ENCODE data around the gene SYNE1.
"Not testable (repeated sequence)": the region's sequence is repeated elsewhere in the genome, so short reads cannot be mapped to it uniquely, and the experiment has no call there.

Gene SYNE1

DNA sequence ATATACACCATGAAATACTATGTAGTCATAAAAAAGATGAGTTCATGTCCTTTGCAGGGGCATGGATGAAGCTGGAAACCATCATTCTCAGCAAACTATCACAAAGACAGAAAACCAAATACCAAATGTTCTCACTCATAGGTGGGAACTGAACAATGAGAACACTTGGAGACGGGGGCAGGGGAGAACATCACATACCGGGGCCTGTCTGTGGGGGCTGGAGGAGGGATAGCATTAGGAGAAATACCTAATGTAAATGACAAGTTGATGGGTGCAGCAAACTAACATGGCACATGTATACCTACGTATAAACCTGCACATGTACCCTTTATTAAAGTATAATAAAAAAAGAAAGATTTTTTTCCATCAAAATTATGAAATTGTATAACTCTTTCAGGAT is 22.4 kb downstream of the SYNE1 start:
- DNase-seq (ENCODE audit: low read depth, low spot score) = not testable (repeated sequence)

DNA sequence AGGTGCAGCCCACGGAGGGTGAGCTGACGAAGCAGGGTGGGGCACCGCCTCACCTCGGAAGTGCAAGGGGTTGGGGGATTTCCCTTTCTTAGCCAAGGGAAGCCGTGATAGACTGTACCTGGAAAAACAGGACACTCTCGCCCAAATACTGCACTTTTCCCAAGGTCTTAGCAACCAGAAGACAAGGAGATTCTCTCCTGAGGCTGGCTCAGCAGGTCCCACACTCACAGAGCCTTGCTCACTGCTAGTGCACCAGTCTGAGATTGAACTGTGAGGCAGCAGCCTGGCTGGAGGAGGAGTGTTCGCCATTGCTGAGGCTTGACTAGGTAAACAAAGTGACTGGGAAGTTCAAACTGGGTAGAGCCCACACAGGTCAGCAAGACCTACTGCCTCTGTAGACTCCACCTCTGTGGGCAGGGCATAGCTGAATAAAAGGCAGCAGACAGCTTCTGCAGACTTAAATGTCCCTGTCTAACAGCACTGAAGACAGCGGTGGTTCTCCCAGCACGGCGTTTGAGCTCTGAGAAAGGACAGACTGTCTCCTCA is 28.0 kb downstream of the SYNE1 start:
- no peak for DNase-seq (ENCODE audit: low read depth, low spot score)

DNA sequence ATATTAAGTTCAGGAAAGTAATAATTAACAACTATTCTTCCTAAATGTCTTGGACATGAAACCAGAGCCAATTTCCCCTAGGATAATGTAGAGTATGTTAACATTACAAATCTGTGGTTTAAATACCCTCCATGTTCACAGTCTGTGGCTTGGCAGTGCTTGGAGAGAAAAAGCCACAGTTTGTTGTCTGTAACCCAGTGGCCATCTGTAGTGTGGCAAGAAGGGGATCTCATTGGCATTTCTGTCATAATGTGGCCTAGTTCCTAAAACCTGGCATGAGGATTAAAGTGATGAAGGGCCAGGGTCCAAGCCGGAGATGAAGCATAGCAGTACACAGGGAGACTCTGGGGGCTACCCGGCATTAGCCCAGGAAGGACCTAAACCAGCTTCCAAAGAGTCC is 31.2 kb downstream of the SYNE1 start:
- DNase-seq (ENCODE audit: low read depth, low spot score) = no peak

DNA sequence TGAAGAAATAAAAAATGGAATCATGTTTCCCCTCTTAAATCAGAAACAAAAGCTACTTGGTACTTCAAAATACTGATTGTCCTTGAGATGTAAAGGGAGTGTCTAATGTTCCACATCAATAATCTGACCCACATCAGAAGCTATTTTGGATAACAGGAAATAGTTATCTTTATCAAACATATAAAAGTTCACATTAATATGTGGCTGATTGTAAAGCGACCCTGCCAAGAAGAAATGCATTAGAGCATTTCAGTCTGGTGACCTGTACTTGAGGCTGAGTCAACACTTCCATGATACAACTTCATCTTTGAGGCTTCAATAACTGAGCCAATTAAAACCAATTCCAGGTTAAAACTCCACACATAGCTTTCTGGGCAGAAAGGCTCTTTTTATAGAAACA is 31.8 kb downstream of the SYNE1 start:
- no peak for DNase-seq (ENCODE audit: low read depth, low spot score)

DNA sequence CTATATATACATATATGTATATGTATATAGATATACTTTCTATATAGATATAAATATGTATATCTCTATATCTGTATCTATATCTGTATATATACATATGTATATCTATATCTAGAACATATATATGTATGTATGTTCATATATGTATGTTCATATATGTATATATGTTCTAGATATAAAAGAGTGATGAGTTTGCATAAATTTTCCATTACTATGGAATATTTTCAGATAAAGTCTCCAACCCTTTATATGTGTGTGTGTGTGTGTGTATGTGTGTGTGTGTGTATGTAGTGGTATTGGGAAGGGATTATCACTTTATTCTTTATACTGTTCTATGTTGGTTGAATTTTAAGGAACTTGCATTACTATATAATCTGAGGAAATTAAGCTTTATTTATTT is 33.3 kb downstream of the SYNE1 start:
- DNase-seq (ENCODE audit: low read depth, low spot score) = no peak

DNA sequence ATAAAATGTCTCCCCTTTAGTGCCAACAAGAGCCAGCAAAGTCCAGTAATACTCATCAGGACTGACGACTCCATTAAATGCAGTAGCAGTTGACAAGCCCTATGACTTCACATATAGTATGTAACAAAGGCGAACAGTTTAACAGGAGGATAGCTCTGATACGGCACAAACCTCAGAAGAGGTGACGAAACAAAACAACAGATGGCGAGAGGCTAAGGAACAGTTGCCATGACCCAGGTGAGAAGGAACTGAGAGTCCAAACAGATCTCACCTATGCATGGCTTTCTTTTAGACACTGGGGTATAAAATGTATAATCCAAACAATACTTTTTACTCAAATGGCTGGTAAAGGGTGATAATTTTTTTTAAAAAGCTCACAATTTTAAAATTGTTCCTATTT is 37.1 kb downstream of the SYNE1 start:
- no peak for DNase-seq (ENCODE audit: low read depth, low spot score)

DNA sequence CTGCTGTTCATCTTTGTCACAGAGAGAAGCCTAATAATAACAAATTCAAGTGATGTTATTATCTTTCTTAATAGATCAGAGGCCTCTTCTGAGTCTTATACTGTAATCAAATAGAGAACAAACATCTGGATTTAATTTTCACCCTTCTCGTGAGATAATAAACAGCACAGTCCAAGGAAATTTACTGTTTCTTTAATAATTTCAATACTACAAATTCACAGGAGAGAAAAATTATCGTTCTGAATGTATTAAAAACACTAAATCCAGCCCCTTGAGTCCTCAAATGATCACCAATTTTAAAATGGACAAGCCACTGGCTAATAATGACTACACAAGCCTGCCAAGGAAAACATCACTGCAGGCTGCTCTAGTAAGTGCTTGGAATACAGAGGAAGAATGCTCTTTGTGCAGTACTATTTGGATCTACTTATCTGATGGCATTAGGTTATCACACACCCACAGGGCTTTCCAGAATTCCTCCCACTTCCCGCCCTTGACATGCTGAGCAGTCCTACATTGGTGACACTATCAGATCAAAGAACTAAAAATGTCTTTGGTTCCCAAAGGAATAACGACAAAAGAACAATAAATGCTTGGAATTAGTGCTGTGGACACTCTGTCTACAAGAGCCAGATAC is 38.1 kb downstream of the SYNE1 start:
- peak; percentile 31 for DNase-seq (ENCODE audit: low read depth, low spot score)

DNA sequence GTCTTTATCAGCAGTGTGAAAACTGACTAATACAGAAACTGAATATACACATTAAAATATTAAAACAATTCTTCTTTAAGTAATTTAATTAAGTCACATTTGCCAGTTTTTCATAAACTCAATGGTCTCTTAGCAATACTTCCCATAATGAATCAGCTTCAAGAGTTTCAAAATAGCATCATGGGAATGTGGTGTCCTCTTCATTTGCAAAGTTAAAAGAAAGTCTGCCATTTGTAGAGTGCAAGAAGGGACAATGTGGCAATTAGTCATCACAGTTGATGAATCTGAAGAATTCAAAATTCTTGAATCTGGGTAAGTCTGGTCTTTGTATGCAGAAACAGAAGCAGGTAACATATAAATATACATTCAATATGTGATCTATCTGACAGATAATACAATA is 38.7 kb downstream of the SYNE1 start:
- DNase-seq (ENCODE audit: low read depth, low spot score) = no peak

DNA sequence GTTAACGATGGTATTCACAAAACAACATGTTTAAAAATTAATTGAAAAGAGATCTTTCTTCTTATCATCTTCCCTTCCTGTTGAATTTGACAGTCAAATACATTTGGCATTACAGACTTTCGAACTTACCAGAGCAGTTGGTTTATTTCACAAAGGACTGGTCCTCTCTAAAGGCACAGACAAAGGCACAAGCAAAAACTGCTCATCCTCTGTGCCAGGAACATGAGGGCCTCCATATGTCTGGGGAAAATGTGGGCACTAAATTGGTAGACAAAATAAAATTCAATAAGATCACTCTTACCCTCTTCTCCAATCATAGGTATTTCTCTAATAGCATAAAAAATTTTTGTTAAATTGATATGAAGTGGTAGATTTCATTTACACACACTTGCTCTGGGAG is 40.4 kb downstream of the SYNE1 start:
- no peak for DNase-seq (ENCODE audit: low read depth, low spot score)

DNA sequence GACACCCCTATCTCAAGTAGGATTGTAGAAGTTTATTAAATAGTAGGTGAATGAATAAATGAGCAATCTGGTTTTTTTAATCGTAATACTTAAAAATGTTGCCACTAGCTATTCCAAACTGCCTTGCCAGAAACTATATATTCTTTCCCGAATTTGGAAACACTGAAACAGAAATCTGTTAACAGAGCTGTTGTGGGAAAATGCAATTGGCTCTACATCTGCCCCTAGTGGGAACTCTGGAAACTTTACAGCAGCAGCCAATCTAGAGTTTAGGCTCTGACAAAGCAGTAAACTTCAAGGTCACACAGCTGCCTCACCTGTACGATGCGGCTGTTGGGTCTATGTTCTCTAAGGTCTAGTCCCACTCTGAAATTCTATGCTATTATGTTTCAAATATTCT is 41.7 kb downstream of the SYNE1 start:
- no peak for DNase-seq (ENCODE audit: low read depth, low spot score)

DNA sequence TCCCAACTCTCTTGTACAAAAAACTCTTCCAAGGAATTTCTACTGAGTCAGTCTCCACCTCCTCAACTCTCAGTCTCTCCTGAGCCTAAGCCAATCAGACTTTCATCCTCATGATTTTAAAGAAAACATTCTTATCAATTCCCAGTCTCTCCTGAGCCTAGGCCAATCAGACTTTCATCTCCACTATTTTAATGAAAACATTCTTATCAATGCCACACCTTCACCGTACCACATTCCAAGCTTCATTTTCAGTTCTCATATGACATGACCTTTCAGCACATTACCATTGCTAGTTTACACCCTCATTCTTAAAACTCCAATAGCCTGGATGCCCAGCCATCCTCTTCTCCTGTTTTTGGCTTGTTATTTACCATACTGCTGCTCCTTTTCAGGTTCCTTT is 42.5 kb downstream of the SYNE1 start:
- DNase-seq (ENCODE audit: low read depth, low spot score) = no peak

DNA sequence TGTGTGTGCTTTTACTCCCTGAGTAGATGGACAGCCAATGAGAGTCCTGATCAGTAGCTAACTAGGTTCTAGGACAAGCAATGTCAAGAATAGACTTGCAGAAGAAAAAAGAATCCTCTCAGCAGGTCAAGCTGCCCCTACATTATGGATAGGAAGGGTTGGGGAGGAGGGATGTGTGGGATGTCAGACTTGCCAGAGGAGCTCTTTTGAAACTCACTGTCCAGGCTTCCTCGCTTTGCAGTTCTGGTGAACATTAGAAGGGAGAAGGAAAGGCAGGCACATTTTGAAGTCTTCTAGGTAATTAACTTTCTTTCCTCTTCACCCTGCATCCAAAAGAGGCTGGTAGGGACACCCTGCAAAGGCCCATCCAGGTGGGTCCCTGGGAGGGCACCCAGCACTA is 48.7 kb downstream of the SYNE1 start:
- DNase-seq (ENCODE audit: low read depth, low spot score) = no peak

DNA sequence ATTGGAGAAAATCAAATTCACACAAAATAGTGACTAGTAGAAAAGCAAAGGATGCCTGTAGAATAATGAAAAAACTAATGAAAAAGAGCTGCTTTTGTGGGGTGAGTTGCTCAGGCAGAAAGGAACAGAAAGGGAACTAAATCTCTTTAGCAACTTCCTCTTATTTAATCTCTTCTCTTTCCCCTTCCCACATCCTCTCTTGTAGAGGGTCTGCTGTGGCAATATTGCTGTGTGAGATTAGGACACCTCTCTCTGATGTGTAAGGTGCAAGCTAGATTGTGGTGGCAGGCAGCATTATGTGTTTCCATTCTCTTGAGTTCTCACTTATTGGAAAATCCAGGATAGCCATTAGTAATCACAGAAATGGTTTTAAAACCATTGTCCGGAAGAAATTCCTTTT is 49.7 kb downstream of the SYNE1 start:
- no peak for DNase-seq (ENCODE audit: low read depth, low spot score)

DNA sequence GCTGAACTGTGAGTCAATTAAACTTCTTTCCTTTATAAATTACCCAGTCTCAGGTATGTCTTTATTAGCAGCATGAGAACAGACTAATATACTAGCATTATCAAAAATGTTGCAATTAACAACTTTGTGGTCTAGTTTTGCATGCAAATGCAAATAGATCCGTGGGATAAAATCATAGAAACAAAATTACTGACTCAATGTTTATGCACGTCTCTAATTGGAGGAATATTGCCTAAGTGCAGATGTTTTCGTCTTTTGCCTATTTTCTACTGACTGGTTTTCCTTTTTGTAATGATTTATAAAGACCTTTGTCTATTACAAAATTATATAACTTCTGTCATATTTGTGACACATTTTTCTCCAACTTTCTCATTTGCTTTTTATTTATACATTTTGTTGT is 51.9 kb downstream of the SYNE1 start:
- no peak for DNase-seq (ENCODE audit: low read depth, low spot score)

DNA sequence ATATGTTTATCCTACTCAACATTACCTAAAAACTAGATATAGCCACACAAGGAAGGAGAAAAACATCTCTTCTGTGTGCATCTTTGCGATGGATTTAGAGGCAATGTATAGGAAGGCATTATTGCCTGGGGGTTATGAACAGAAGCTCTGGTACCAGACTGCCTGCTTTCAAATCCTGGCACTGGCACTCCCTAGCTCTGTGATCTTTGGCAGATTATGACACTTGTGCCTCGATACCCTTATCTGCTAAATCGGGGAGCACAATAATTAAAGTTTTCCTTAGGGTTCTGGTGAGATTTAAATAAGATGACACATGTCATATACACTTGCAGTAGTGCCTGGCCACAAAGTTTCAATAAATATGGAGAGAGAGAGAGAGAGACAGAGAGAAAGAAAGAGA is 53.3 kb downstream of the SYNE1 start:
- DNase-seq (ENCODE audit: low read depth, low spot score) = no peak

DNA sequence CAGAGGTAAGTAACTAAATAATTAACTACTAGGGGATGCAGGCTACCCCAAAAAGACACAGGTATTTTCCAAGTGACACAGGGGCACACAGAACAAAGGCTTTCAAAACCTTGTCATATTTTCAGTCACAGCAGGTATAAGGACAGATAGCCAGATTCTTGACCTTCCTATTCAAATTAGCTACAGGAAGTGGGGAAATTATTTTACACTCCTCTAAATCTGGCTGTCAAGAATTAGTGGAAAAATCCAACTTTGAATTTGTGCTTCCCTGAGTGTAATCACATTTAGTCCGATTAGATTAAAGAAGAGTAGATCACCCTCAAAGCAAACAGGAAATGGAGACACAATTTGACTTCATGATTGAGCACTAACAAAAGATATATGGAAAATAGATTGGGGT is 60.6 kb downstream of the SYNE1 start:
- DNase-seq (ENCODE audit: low read depth, low spot score) = no peak

DNA sequence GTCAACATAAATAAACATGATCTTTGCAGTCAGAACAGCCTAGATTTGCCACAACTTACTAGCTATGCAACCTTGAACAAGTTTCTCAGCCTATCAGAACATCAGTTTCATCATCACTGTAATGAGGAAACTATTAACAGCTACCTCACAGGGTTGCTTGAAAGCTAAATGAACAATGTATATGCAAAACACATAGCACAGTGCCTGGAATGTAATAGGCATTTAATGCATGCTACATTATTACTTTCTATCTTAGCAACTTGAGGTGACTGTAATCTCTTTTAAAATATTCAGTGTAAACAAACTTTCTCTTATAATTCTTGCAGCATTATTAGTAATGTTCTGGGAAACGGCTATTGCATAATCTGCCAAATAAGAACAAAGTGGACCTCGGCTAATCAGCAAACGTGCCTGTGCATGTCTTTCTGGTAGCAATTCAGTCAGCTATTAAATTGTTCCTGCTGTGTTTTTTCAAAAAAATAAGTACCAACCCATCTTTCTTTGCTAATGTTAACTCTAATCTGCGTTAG is 61.5 kb downstream of the SYNE1 start:
- no peak for DNase-seq (ENCODE audit: low read depth, low spot score)

DNA sequence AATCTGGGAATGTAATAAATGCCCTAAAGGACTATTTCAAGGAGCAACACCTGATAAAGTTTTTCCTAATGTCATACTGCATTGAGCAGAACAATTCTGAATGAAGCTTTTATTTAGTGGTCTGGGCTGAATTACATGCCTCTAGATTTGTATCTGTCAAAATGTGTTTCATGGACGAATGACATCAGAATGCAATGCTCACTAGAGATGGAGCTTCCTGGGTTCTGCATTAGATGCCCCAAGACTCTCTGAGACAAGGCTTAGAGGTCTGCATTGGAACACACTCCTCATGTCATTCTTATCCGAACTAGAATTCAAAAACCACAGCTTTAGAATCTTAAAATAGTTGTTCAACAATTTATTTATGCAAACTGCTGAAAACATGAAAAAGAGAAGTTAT is 62.0 kb downstream of the SYNE1 start:
- no peak for DNase-seq (ENCODE audit: low read depth, low spot score)

DNA sequence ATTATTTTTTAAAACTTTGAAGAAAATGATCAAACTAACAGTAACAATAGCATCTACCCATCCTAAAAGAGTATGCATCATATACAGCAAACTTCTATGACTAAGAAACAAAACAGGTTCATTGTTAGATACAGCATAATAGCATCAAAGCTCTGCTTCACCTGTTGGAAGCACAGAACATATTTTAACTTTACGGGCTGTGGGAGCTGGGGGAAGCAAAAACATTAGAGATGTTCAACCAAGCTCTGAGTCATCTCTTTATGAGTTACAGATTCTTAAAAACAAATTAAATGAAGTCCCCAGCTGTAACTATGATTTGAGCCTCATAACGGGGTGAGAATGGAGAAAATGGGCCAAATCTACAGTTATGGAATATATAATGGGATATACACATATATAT is 63.4 kb downstream of the SYNE1 start:
- DNase-seq (ENCODE audit: low read depth, low spot score) = no peak

DNA sequence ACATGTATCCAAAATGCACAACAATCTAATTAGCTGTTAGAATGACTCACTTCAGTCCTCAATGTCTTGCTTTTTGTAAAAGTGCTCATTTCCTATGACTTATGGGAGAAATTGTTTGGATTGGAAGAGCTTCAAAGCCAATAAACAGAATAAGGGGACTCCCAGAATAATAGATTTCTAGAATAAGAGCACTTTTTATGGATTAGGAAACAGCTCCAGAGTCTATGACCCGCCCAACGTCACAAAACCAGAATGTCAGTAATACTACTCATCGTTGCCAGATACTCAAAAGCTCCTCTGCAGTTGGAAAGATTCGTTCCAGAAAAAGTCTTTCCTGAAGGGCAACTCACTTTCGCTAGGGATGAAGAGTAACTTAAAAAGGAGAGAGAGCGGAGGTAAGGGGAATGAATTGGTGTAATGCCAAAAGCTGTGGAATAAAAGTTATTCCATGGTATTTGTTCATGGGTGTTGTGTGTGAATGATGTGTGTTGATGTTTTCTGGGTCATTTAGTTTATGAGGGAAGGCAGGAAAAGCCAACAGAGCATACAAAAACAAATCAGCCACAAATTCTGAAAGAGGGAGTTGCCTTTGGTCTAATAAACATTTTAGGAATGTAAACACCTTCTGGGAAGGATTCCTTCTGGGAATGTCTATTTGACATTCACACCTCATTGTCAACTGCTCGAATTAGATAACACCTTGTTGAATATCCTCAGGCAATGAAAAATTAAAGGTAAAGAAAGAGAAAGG is 64.6 kb downstream of the SYNE1 start:
- peak; percentile 30 for DNase-seq (ENCODE audit: low read depth, low spot score)

DNA sequence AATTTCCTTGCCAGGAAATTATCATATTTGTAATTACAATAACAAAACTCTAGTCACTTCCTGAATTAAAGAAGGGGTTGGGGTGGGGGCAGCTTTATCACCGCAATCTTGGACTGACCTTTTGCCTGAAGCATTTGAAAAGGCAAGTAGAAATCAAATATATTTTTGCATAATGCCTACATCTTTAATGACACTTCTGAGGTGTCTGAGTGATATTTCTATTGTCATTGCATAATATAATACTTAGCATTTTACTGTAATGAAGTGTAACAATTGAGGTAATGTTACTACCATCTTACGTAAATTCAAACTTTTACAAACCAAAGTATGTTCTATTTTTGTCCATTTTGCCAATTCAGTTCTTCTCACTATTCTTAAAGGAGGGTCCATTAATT is 65.2 kb downstream of the SYNE1 start:
- DNase-seq (ENCODE audit: low read depth, low spot score) = no peak

DNA sequence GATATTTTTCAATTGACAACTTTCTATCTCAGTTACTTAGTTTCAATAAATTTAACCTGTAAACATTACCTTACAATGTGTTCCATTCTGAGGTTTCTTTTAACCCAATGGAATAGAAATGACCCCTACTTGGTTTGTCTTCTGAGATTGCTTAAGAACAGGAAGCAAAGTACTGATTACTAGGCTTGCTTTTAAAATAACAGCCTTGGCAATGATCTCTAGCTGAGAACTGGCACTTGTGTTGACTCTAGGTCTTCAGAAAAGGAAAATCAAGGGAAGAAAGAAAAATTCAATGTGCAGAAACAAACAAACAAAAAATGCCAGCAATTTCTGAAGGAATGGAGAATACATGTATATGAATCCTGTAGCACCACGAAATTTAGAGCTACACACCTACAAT is 66.1 kb downstream of the SYNE1 start:
- no peak for DNase-seq (ENCODE audit: low read depth, low spot score)

Measured in ELF-1 (cell line).